Measurements from ENCODE around the gene PNCK. TPM values are rescaled to one million over a fixed set of nuclear protein-coding genes. Genes with fewer than 3 reads are reported as not detected.
"Not testable (repeated sequence)": the region's sequence is repeated elsewhere in the genome, so short reads cannot be mapped to it uniquely, and the experiment has no call there.

The PNCK gene
- total RNA-seq, 2 experiments from 2014 or later: 0.60 to 0.96 TPM

- H3K27ac Mint-ChIP-seq: no peak overlapping the region
- H3K9me3 Mint-ChIP-seq: no peaks in the 10 kb centered on the region
- no peaks in the 10 kb centered on the region for H3K36me3 Mint-ChIP-seq (ENCODE audit: low read depth)
- no peaks in the 10 kb centered on the region for H3K4me1 Mint-ChIP-seq
- DNase-seq: no peak
- CTCF ChIA-PET: interaction anchor here (1.0 kb wide), 1 partner anchor 18 kb away, joined by 4 read pairs; no protein-coding TSS in a partner anchor
- peaks cover 9% of the 10 kb centered on the region for H3K27me3 Mint-ChIP-seq
- no peak overlapping the region for H3K4me3 Mint-ChIP-seq
- POLR2A ChIA-PET: no interaction called here
Measured at GRCh38 chrX:153686711-153687110, 13.1 kb upstream of the PNCK start.

GRCh38 chrX:153685751-153686696 lies 12.4 kb upstream of the PNCK start:
- H3K27me3 Mint-ChIP-seq: peaks cover 9% of the 10 kb centered on the region
- ChIA-PET CTCF (interaction anchor here (0.6 kb wide), 1 partner anchor 31 kb away, joined by 3 read pairs; no protein-coding TSS in a partner anchor), POLR2A (no interaction called here)
- H3K9me3 Mint-ChIP-seq: no peaks in the 10 kb centered on the region
- H3K4me3 Mint-ChIP-seq: no peak overlapping the region
- no peak overlapping the region for H3K27ac Mint-ChIP-seq
- no peak for DNase-seq
- no peaks in the 10 kb centered on the region for H3K36me3 Mint-ChIP-seq (ENCODE audit: low read depth)
- no peaks in the 10 kb centered on the region for H3K4me1 Mint-ChIP-seq

- ChIA-PET CTCF (interaction anchor here (0.6 to 0.9 kb wide), 2 partner anchors 18 to 32 kb away, joined by 3 to 5 read pairs; no protein-coding TSS in a partner anchor), POLR2A (no interaction called here)
- Mint-ChIP-seq H3K4me3 (no peak overlapping the region), H3K9me3 (no peaks in the 10 kb centered on the region), H3K4me1 (no peaks in the 10 kb centered on the region), H3K27me3 (peaks cover 11% of the 10 kb centered on the region), H3K36me3 (ENCODE audit: low read depth) (no peaks in the 10 kb centered on the region), H3K27ac (no peak overlapping the region)
- no peak for DNase-seq
Measured at GRCh38 chrX:153685156-153685536, 11.5 kb upstream of the PNCK start.

DNA sequence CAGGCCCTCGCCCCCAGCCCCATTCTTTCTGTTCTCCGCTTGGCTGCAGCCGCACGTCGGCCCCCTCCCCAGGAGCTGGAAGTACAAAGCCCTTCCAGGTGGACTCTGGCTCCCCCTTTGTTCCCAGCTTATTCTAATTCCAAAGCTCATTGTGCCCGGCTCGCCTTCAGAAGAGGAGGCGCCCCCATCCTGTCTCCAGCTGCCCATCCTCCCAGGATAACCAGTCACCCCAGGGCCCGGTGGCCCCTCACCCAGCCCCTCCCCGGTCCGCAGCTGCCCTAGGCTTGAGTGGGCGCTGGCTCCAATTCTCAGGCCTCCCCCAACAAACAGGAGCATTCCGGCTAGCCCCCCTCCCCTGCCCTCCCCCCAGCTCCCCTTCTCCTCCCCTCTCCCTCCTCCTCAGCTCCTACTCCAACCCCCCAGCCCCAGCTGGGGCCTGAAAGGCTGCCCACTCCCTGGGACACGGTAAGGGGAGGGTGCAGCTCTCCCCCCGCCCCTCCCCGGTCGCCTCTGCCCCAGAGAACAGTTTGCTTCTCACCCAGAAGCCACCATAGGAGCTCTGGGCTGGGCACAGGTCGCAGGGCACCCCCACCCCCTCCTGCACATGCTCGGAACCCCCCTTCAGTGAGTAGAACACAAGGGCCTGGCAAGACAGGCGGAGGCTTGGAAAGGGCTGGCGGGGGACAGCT lies 11.0 kb upstream of the PNCK start:
- Mint-ChIP-seq H3K4me1 (no peaks in the 10 kb centered on the region), H3K27ac (no peak overlapping the region), H3K36me3 (ENCODE audit: low read depth) (no peaks in the 10 kb centered on the region), H3K4me3 (no peak overlapping the region), H3K9me3 (no peaks in the 10 kb centered on the region), H3K27me3 (peaks cover 14% of the 10 kb centered on the region)
- ChIA-PET POLR2A (no interaction called here), CTCF (interaction anchor here (0.9 to 1.1 kb wide), 2 partner anchors 18 to 24 kb away, joined by 4 to 5 read pairs; no protein-coding TSS in a partner anchor)
- DNase-seq: no peak

DNA sequence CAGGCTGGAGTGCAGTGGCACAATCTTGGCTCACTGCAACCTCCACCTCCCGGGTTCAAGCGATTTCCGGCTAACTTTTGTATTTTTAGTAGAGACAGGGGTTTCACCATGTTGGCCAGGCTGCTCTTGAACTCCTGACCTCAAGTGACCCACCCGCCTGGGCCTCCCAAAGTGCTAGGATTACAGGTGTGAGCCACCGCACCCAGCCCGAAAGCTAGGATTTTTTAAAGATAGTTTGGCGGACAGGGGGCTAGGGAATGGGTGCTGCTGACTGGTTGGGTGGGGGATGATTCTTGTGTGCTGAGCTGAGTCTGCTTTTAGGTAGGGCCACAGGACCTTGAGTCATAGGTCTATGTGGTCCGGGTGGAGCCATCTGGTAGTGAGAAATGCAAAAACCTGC lies 9.9 kb upstream of the PNCK start:
- H3K4me3 Mint-ChIP-seq; H3K9me3 Mint-ChIP-seq; H3K27ac Mint-ChIP-seq; H3K4me1 Mint-ChIP-seq; DNase-seq; POLR2A ChIA-PET; H3K36me3 Mint-ChIP-seq (ENCODE audit: low read depth): not testable (repeated sequence)
- H3K27me3 Mint-ChIP-seq: peaks cover 14% of the 10 kb centered on the region
- CTCF ChIA-PET: interaction anchor here (1.1 kb wide), 1 partner anchor 25 kb away, joined by 4 read pairs; no protein-coding TSS in a partner anchor

GRCh38 chrX:153681175-153681574 lies 7.6 kb upstream of the PNCK start:
- CTCF ChIA-PET: no interaction called here
- peaks cover 10% of the 10 kb centered on the region for H3K27me3 Mint-ChIP-seq
- no peak overlapping the region for H3K27ac Mint-ChIP-seq
- POLR2A ChIA-PET: no interaction called here
- H3K9me3 Mint-ChIP-seq: no peaks in the 10 kb centered on the region
- H3K4me3 Mint-ChIP-seq: no peak overlapping the region
- DNase-seq: no peak
- no peaks in the 10 kb centered on the region for H3K4me1 Mint-ChIP-seq
- H3K36me3 Mint-ChIP-seq (ENCODE audit: low read depth): no peaks in the 10 kb centered on the region

- ChIA-PET CTCF (interaction anchor here (1.3 kb wide), 1 partner anchor 65 kb away, joined by 3 read pairs; no protein-coding TSS in a partner anchor), POLR2A (no interaction called here)
- no peak for DNase-seq
- Mint-ChIP-seq H3K36me3 (ENCODE audit: low read depth) (no peaks in the 10 kb centered on the region), H3K4me1 (no peaks in the 10 kb centered on the region), H3K27ac (no peak overlapping the region), H3K9me3 (no peaks in the 10 kb centered on the region), H3K27me3 (peaks cover 24% of the 10 kb centered on the region), H3K4me3 (no peak overlapping the region)
Measured at GRCh38 chrX:153674219-153674851, 722 bp upstream of the PNCK start.

GRCh38 chrX:153672531-153673427 lies 834 bp downstream of the PNCK start:
- ChIA-PET POLR2A (no interaction called here), CTCF (interaction anchor here (1.3 kb wide), 1 partner anchor 63 kb away, joined by 3 read pairs; no protein-coding TSS in a partner anchor)
- H3K36me3 Mint-ChIP-seq (ENCODE audit: low read depth): no peaks in the 10 kb centered on the region
- no peak overlapping the region for H3K4me3 Mint-ChIP-seq
- H3K4me1 Mint-ChIP-seq: peaks cover 4% of the 10 kb centered on the region
- H3K27me3 Mint-ChIP-seq: peaks cover 24% of the 10 kb centered on the region
- H3K27ac Mint-ChIP-seq: no peak overlapping the region
- no peak for DNase-seq
- no peaks in the 10 kb centered on the region for H3K9me3 Mint-ChIP-seq

- no peak for DNase-seq
- ChIA-PET CTCF (interaction anchor here (0.9 kb wide), 1 partner anchor 63 kb away, joined by 3 read pairs; no protein-coding TSS in a partner anchor), POLR2A (no interaction called here)
- H3K4me1 Mint-ChIP-seq: peaks cover 7% of the 10 kb centered on the region
- H3K4me3 Mint-ChIP-seq: no peak overlapping the region
- H3K36me3 Mint-ChIP-seq (ENCODE audit: low read depth): no peaks in the 10 kb centered on the region
- H3K9me3 Mint-ChIP-seq: no peaks in the 10 kb centered on the region
- peaks cover 22% of the 10 kb centered on the region for H3K27me3 Mint-ChIP-seq
- H3K27ac Mint-ChIP-seq: no peak overlapping the region
Measured at GRCh38 chrX:153671589-153672530, 1.8 kb downstream of the PNCK start.

DNA sequence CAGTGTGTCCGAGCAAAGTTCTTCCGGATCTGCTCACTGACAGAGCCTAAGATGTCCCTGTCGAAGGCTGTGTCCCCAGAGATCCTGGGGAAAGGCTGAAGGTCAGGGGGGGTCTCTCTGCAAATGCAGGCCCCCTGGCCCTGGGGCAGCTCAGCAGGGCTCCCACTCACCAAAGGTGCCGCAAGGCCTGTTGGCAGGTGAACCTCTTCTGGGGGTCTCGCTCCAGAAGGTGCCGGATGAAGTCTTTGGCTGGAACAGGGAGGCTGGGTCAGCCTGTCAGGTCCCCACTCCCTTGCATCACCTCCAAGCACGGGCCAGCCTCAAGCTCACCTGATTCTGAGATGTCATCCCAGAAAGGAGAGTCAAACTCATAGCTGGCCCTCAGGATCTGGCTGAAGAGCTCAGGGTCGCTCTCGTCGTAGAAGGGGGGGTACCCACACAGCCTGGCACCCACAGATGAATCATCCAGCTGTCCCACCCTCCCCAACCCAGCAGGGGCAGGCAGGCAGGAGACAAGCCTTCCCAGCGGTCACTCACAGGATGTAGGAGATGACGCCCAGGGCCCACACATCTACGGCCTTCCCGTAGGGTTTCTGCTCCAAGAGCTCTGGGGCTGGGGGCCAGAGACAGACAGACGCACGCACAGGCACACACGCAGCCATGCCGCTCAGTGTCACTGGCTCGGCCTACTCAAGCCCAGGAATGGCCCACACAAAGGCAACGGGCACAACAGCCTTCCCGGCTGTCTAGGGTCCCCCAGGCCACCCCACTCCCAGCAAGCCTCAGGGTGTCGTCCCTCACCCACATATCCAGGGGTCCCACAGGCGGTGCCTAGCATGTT lies 2.6 kb downstream of the PNCK start:
- no peaks in the 10 kb centered on the region for H3K9me3 Mint-ChIP-seq
- ChIA-PET CTCF (interaction anchor here (0.9 kb wide), 2 partner anchors 8 to 62 kb away, joined by 3 read pairs; no protein-coding TSS in a partner anchor), POLR2A (no interaction called here)
- DNase-seq: no peak
- peaks cover 7% of the 10 kb centered on the region for H3K4me1 Mint-ChIP-seq
- H3K27me3 Mint-ChIP-seq: peaks cover 22% of the 10 kb centered on the region
- no peak overlapping the region for H3K27ac Mint-ChIP-seq
- no peak overlapping the region for H3K4me3 Mint-ChIP-seq
- H3K36me3 Mint-ChIP-seq (ENCODE audit: low read depth): no peaks in the 10 kb centered on the region

Data from activated CD4-positive, alpha-beta memory T cell treated with anti-CD3 and anti-CD28 coated beads, Interleukin-2, amount 10 ng/mL, durations not matched to agents 7 days and 5 days (primary cell).